Neural cell (in vitro differentiated cells): ENCODE data around the gene CTSK.

Experiments
- EZH2 ChIP-seq: fragments of 200-600, 300-800 bp; shearing (Covaris generic), sonication (generic); IDR thresholded peaks from 2 replicates; pipeline ENCODE4 v1.6.1; 2014; ENCODE audit warnings: antibody characterized with exemption, low read length, borderline replicate concordance, mild to moderate bottlenecking; ENCODE audit not compliant: insufficient read depth, poor library complexity, severe bottlenecking
- POLR2AphosphoS5 ChIP-seq: IDR thresholded peaks from 2 replicates; pipeline ENCODE4 v1.6.1; 2012
- TAF1 ChIP-seq: IDR thresholded peaks from 2 replicates; pipeline ENCODE4 v1.6.1; 2012; ENCODE audit warnings: low read depth
- TF ChIP-seq, protein P1 (sequence below): fragments of 450-650 bp; IDR thresholded peaks from 2 replicates; pipeline ENCODE4 v1.5.1; 2014; ENCODE audit warnings: antibody characterized with exemption, mild to moderate bottlenecking, moderate library complexity; ENCODE audit not compliant: poor library complexity, severe bottlenecking

DNA sequence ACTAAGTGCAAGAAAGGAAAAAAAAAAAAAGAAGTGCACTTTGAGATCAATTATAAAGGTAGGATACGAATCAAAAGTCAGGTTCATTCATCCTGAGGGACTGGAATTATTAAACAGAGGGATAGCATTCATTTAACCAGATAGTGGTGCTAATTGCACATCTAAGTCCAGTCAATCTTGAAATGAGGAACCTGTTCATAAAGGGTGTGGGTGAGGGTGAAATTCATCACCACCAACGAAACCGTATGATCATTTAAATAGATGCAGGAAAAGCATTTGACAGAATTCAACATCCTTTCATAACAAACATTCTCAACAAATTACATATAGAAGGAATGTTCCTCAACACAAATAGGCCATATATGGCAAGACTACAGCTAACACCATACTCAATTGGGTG, 48.0 kb downstream of the CTSK start:
- TF ChIP-seq, protein P1, sequence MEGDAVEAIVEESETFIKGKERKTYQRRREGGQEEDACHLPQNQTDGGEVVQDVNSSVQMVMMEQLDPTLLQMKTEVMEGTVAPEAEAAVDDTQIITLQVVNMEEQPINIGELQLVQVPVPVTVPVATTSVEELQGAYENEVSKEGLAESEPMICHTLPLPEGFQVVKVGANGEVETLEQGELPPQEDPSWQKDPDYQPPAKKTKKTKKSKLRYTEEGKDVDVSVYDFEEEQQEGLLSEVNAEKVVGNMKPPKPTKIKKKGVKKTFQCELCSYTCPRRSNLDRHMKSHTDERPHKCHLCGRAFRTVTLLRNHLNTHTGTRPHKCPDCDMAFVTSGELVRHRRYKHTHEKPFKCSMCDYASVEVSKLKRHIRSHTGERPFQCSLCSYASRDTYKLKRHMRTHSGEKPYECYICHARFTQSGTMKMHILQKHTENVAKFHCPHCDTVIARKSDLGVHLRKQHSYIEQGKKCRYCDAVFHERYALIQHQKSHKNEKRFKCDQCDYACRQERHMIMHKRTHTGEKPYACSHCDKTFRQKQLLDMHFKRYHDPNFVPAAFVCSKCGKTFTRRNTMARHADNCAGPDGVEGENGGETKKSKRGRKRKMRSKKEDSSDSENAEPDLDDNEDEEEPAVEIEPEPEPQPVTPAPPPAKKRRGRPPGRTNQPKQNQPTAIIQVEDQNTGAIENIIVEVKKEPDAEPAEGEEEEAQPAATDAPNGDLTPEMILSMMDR = no peak
- TF ChIP-seq POLR2AphosphoS5 (no peak), TAF1 (no peak), EZH2 (no peak)
